ENCODE results near the gene RIT1. TPM values are rescaled to one million over a fixed set of nuclear protein-coding genes. Genes with fewer than 3 reads are reported as not detected.

Gene RIT1
- total and polyA plus RNA-seq, 2 of the 8 experiments (the other 6 are each of a cell fraction or from before 2014, with no cell fraction given), result 25.3 to 26.8 TPM

GRCh38 chr1:155932081-155932480, 20.9 kb upstream of the RIT1 start:
- no peak overlapping the region for H4K8ac ChIP-seq (ENCODE audit: extremely low read depth, insufficient read depth, low read length)
- H2BK120ac ChIP-seq (replicated peaks; ENCODE audit: low read depth, low read length), result no peak overlapping the region
- 78% methylated on average over 1 of the region's 1 CpG; no CpG with 5 or more reads in 1 of the 2 experiments for WGBS, 2 experiments (ENCODE audit: extremely low coverage in 1 of 2, insufficient coverage in 1 of 2, insufficient read length in 1 of 2, insufficient replicate concordance in 2 of 2, low coverage in 1 of 2, low lambda C conversion rate in 2 of 2, missing lambda C conversion rate in 1 of 2)
- peaks cover 2% of the 10 kb centered on the region; the same call in 1 of the 2 replicates for H3K79me1 ChIP-seq (ENCODE audit: low read depth, low read length)
- no peak overlapping the region for H2BK15ac ChIP-seq (ENCODE audit: low read length)
- no peak overlapping the region for H2BK20ac ChIP-seq (ENCODE audit: low read length)
- H4K5ac ChIP-seq (ENCODE audit: insufficient read length, low read depth, low read length), result no peak overlapping the region
- peak overlapping the region in 1 of 4 experiments; percentile 89; a peak in 1 of 8 replicates for H3K4me3 ChIP-seq (ENCODE audit: extremely low read depth in 1 of 4, insufficient read depth in 2 of 4, low read depth in 3 of 4, low read length in 4 of 4)
- H3K9ac ChIP-seq (replicated peaks in 1 of 4; ENCODE audit: extremely low read depth in 1 of 4, low read depth in 3 of 4, low read length in 3 of 4), result no peak overlapping the region
- H3K23ac ChIP-seq (ENCODE audit: insufficient read length), result no peak overlapping the region
- H3K18ac ChIP-seq (ENCODE audit: extremely low read depth, low read length), result no peak overlapping the region
- peaks cover 0 to 15% of the 10 kb centered on the region in 2 experiments for H4K20me1 ChIP-seq (replicated peaks in 1 of 2; ENCODE audit: control insufficient read depth in 1 of 2, insufficient read depth in 2 of 2, low read length in 2 of 2)
- peak overlapping the region; percentile 40 to 85; a peak in 1 of 4 replicates for H3K4me2 ChIP-seq (ENCODE audit: insufficient read depth in 1 of 2, low read depth in 2 of 2, low read length in 2 of 2)
- no peak overlapping the region for H3K4ac ChIP-seq (replicated peaks; ENCODE audit: insufficient read length, low read depth, low read length)
- no peak overlapping the region for H2BK12ac ChIP-seq (ENCODE audit: low read depth, low read length)
- FAIRE-seq (no peak), DNase-seq (ENCODE audit: low read depth in 1 of 2, low spot score in 2 of 2) (no peak)
- peaks cover 0 to 2% (median 1%) of the 10 kb centered on the region in 4 experiments; a peak in 4 of 7 replicates for H3K4me1 ChIP-seq (replicated peaks in 1 of 4; ENCODE audit: control insufficient read depth in 3 of 4, insufficient read depth in 4 of 4, low read length in 3 of 4)
- H3K79me2 ChIP-seq (ENCODE audit: control insufficient read depth in 1 of 2, insufficient read depth in 2 of 2, low read length in 2 of 2), result peaks cover 10 to 51% of the 10 kb centered on the region in 2 experiments
- H4K91ac ChIP-seq (replicated peaks; ENCODE audit: insufficient read length, low read length), result no peak overlapping the region
- CTCF ChIA-PET (ENCODE audit: partially characterized antibody), result interaction anchor here (1.0 to 2.6 kb wide), 10 partner anchors 9 to 385 kb away, joined by 3 to 11 read pairs (median 4); partner anchors contain the start of gene ARHGEF2
- peaks cover 5% of the 10 kb centered on the region for H3K23me2 ChIP-seq (ENCODE audit: low read depth, low read length)
- H2AFZ ChIP-seq (ENCODE audit: low read length), result no peak overlapping the region
- H3K27me3 ChIP-seq (replicated peaks in 1 of 4; ENCODE audit: control insufficient read depth in 3 of 4, extremely low read depth in 1 of 4, insufficient read depth in 3 of 4, low read length in 3 of 4), result no peaks in the 10 kb centered on the region
- no peak overlapping the region for H3K56ac ChIP-seq (replicated peaks; ENCODE audit: insufficient read length, low read depth, low read length)
- no peaks in the 10 kb centered on the region for H3K9me3 ChIP-seq (ENCODE audit: insufficient read depth in 2 of 2, low read depth in 1 of 2, low read length in 1 of 2)
- no peak overlapping the region for H2BK5ac ChIP-seq (ENCODE audit: low read depth, low read length)
- no peak overlapping the region for H3K27ac ChIP-seq (ENCODE audit: low read depth, low read length)
- POLR2A ChIA-PET (ENCODE audit: partially characterized antibody), result interaction anchor here (0.6 to 6.7 kb wide), 10 partner anchors 12 to 624 kb away, joined by 3 to 109 read pairs (median 4); no protein-coding TSS in a partner anchor
- H3K14ac ChIP-seq (ENCODE audit: insufficient read length), result no peak overlapping the region
- no peak overlapping the region for H2AK5ac ChIP-seq (ENCODE audit: low read depth, low read length)
- H3K36me3 ChIP-seq (ENCODE audit: control insufficient read depth in 2 of 4, insufficient read depth in 4 of 4, low read length in 3 of 4), result peaks cover 24 to 62% (median 45%) of the 10 kb centered on the region in 4 experiments
- no peak for TF ChIP-seq HDAC2 (IDR thresholded peaks at IDR 0.05; ENCODE audit: borderline replicate concordance in 1 of 2, low read depth in 2 of 2, low read length in 2 of 2)
- TF ChIP-seq TAF7 (optimal IDR thresholded peaks at IDR 0.05; ENCODE audit: borderline replicate concordance, low read depth, low read length), result no peak
- TF ChIP-seq SIRT6 (IDR thresholded peaks at IDR 0.05; ENCODE audit: low read length), result no peak
- TF ChIP-seq SP2 (IDR thresholded peaks at IDR 0.05; ENCODE audit: low read length), result no peak
- TF ChIP-seq SIX5 (IDR thresholded peaks at IDR 0.05; ENCODE audit: low read depth, low read length), result no peak
- no peak for TF ChIP-seq YY1 (IDR thresholded peaks at IDR 0.05; ENCODE audit: low read depth, low read length)
- TF ChIP-seq POLR2A (IDR thresholded peaks at IDR 0.05; ENCODE audit: control extremely low read depth in 1 of 2, low read depth in 2 of 2, low read length in 2 of 2), result no peak
- TF ChIP-seq KDM5A (IDR thresholded peaks at IDR 0.05; ENCODE audit: low read length), result no peak
- TF ChIP-seq HDAC6 (IDR thresholded peaks at IDR 0.05; ENCODE audit: low read depth, low read length), result no peak
- TF ChIP-seq CTCF (IDR thresholded peaks at IDR 0.05; ENCODE audit: control extremely low read depth in 1 of 3, insufficient read depth in 1 of 3, low read depth in 1 of 3, low read length in 3 of 3), result no peak
